ENCODE results near the gene SLC17A7. TPM values are rescaled to one million over a fixed set of nuclear protein-coding genes. Genes with fewer than 3 reads are reported as not detected.

SLC17A7 gene
- total RNA-seq, 1 donor from 2014 or later, result not detected

GRCh38 chr19:49398001-49398615, 43.2 kb downstream of the SLC17A7 start:
- Histone ChIP-seq H3K4me3 (ENCODE audit: low read depth, low read length) (no peak overlapping the region), H3K27me3 (ENCODE audit: control insufficient read depth, insufficient read depth, low read length) (peaks cover 10% of the 10 kb centered on the region), H3K36me3 (ENCODE audit: control insufficient read depth, insufficient read depth, low read length) (no peaks in the 10 kb centered on the region)
- no peak for DNase-seq (ENCODE audit: low read depth)
- TF ChIP-seq CTCF (IDR thresholded peaks at IDR 0.05; ENCODE audit: insufficient read depth, low read length, poor library complexity, severe bottlenecking), result no peak

DNA sequence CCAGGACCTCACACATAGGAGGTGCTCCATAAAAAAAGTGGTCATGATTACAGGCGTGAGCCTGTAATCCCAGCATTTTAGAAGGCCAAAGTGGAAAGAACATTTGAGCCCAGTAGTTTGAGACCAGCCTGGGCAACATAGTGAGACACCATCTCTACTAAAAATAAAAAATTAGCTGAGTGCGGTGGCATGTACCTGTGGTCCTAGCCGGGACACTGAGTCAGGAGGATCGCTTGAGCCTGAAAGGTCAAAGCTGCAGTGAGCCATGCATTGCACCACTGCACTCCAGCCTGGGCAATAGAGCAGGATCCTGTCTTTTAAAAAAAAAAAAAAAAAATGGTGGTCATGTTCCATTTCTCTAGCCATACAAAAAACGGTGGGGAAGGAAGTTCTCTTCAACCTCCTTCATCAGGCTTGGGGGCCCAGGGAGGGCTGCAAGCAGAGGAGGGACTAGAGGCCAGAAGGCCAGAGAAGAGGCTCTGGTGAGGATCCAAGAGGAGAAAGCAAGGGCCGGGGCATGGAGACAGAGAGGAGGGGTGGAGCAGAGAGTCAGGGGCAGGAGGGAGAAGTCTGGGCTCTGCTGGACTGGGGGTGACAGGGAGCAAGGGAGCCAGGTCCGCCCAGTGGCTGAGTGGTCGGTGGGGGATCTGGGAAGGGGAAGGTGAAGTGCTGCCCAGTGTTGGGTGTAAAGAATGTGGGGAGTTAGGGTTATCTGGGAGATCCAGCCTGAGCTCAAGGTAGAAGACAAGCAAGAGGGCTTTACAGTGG, 44.4 kb downstream of the SLC17A7 start:
- Histone ChIP-seq H3K36me3 (ENCODE audit: control insufficient read depth, insufficient read depth, low read length) (no peaks in the 10 kb centered on the region), H3K27me3 (ENCODE audit: control insufficient read depth, insufficient read depth, low read length) (peaks cover 12% of the 10 kb centered on the region), H3K4me3 (ENCODE audit: low read depth, low read length) (no peak overlapping the region)
- TF ChIP-seq CTCF (IDR thresholded peaks at IDR 0.05; ENCODE audit: insufficient read depth, low read length, poor library complexity, severe bottlenecking), result no peak
- no peak for DNase-seq (ENCODE audit: low read depth)

DNA sequence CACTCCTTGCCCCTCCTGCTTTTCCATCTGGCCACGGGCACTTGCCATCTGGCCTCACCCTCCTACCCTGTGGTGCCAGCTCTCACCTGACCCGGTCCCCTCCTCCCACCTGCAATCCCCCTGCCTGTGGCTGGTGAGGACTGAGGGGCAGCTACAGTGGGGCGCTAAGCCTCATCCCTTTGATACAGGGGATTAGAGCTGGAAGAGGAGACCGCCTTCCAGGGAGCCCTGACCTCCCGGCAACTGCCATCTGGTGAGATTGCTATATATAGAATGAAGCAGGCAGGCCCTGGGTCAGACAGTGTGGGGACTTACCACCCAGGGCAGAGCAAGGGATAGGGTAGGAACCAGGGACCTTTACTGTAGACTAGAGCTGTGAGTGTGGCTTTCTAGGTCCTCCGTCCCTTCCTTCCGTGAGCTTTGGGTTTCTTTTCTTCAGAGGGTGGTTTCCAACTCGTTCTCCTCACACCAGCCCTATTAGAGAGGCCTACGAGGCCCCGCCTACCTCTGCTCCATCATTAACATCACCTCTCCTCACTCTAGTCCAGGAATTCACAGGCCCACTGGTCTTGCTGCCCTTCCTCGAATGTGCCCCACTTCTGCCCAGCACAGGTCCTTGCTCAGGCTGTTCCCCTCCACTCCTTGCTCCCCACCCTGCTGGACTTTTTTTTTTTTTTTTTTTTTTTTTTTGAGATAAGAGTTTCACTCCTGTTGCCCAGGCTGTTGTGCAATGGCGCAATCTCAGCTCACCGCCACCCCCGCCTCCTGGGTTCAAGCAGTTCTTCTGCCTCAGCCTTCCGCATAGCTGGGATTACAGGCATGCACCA, 45.5 kb downstream of the SLC17A7 start:
- DNase-seq (ENCODE audit: low read depth), result no peak
- Histone ChIP-seq H3K36me3 (ENCODE audit: control insufficient read depth, insufficient read depth, low read length) (no peaks in the 10 kb centered on the region), H3K27me3 (ENCODE audit: control insufficient read depth, insufficient read depth, low read length) (peaks cover 18% of the 10 kb centered on the region), H3K4me3 (ENCODE audit: low read depth, low read length) (no peak overlapping the region)
- TF ChIP-seq CTCF (IDR thresholded peaks at IDR 0.05; ENCODE audit: insufficient read depth, low read length, poor library complexity, severe bottlenecking), result no peak

- no peak overlapping the region for H3K4me3 ChIP-seq (ENCODE audit: low read depth, low read length)
- DNase-seq (ENCODE audit: low read depth), result no peak
- TF ChIP-seq CTCF (IDR thresholded peaks at IDR 0.05; ENCODE audit: insufficient read depth, low read length, poor library complexity, severe bottlenecking), result no peak
- no peaks in the 10 kb centered on the region for H3K36me3 ChIP-seq (ENCODE audit: control insufficient read depth, insufficient read depth, low read length)
- H3K27me3 ChIP-seq (ENCODE audit: control insufficient read depth, insufficient read depth, low read length), result peaks cover 32% of the 10 kb centered on the region
These were observed 47.4 kb downstream of the SLC17A7 start for GRCh38 chr19:49393881-49394280.

- no peaks in the 10 kb centered on the region for H3K36me3 ChIP-seq (ENCODE audit: control insufficient read depth, insufficient read depth, low read length)
- peak; percentile 91 for TF ChIP-seq CTCF (IDR thresholded peaks at IDR 0.05; ENCODE audit: insufficient read depth, low read length, poor library complexity, severe bottlenecking)
- H3K27me3 ChIP-seq (ENCODE audit: control insufficient read depth, insufficient read depth, low read length), result peaks cover 25% of the 10 kb centered on the region
- peak; percentile 19 for DNase-seq (ENCODE audit: low read depth)
- no peak overlapping the region for H3K4me3 ChIP-seq (ENCODE audit: low read depth, low read length)
These were observed 49.5 kb downstream of the SLC17A7 start for GRCh38 chr19:49391581-49392399.

Measured in kidney epithelial cell (primary cell).